Measurements from ENCODE around the gene NBEAL2.
"Not testable (repeated sequence)": the region's sequence is repeated elsewhere in the genome, so short reads cannot be mapped to it uniquely, and the experiment has no call there.

Gene NBEAL2

DNA sequence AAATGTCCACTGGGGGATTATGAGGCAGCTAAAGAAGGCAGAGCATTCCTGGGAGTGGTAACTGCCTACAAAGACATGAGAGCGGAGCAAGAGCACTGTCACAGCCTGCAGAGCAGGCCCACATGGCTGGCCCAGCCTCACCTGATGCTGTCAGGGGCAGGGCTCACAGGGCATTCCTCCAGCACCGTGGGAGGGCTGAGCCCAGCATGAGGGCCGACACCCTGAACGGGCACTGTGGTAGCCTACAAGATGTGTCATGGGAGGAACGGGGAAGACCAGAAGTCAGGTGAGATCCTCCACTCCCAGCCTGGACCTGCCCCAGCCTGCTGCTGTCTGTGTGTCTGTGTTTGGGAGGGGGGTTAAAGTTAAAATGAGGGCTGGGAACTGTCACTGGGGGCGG, 33.0 kb upstream of the NBEAL2 start:
- no peak for DNase-seq

DNA sequence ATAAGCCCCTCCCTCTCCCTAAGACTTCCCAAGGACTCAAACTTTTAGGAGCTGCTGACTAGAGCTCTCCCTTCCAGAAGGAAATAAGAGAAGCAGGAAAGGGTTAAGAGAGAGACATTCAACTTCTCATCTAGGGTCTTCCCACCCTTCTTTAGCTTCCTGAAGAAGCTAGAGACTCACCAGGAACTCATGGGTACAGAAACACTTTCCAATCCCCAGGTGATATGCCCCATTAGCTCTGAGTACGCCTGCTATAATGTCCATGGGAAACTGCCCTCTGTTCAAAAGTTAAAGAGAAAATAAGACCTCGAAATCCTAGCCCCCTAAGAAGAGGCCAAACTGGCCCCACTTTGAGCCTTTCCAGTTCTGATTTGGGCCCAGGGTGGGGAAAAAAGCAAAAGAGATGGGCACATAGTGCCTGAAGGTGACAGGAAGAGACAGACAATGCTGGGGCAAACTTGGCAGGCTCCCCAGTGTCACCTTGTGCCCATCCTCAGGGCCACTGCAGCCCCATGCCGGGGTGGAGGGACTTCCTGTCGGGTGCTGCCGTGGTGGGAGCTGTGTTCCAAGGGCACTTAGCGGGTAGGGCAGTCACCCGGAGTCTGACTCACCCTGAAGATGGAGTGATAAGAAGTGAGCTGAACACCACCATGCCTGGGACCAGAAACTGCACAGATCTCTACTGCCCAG, 32.5 kb upstream of the NBEAL2 start:
- no peak for DNase-seq

DNA sequence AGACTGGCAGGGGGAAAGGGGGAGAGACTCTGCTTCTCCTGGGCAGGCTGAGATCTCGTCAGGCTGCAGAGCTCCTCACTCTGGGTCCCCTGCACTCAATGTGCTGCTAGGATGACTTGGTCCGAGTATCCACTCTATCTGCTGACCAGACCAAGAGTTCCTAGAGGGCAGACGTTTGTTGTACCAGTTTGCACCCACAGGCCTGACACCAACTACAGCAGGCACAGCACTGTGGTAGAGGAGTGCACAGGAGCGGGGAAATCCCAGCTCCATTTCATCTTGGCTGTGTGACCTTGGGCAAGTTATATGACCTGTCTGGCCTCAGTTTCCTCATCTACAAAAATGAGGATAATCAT, 31.9 kb upstream of the NBEAL2 start:
- no peak for DNase-seq

DNA sequence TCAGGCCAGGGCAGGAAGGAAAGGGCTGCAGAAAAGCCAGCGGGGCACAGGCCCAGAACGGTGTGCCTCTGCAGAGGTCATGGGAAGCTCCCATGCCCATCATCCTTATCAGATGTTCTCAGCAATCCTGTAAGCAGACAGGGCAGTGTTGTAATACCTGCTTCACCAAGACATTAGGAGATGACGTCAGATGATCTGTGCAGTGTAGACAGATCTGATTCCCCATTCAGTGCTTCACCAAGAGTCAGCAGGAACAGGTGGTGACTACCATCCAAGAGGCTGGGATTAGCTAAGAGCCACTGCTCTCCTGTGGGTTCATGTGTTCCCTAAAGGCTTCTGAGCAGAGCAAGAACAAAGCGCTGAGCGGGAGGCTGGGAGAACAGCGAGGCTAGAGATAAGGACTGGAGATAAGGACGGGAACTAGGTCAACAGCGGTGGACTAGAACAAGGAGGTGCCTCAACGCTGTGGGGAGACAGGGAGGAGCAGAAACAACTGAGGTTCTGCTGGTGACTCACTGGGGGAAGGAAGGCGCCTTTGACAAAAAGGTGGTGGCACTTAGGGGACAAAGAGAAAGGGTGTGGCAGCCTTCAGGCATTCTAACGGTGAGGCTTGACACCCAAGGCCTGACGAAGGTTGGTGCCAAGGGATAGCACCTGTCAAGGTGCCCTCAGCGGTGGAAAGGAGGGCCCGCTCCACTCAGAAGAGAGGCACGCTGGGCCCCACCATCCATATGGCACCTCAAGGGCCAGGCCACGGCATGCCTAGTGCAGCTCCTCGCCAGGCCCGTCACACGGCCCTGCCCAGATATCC, 31.3 kb upstream of the NBEAL2 start:
- peak; percentile 43 to 85 for DNase-seq

DNA sequence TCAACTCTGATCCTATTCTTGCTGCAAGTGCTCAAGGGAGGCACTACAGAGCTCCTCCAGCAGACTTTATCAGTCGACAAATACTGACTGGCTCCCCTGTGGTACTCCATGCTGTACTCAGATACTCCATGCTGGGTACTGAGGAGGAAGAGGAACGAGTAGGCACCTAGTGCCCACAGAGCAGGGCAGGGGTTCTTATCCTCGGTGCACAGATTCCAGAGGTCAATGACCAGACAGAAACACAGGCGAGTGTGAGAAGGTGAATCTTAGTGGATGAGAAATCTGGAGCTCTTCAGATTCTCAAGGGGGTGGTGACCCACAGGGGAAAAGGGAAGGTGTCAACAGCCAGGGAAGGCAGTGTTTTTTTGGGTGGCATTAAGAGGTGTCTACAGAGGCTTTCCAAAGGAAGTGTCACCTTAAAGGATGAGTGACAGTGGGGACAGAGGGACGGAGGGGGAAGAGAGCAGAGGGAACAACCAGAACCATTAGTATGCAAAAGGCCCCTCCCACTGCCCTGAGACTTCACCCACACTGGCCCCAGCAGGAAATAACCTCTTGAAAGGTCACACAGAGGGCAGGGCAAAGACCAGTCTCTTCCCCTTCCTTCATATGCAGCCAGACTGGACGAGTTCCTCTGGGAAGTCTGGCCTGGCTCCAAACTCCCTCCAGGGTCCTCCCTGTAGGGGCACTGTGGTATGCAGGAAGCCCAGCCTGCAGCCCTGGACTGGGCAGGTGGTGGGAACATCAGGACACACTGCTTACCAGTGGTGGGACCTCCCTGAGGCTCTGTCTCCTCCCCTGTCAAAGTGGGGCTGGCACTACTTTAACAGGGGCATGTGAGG, 30.4 kb upstream of the NBEAL2 start:
- DNase-seq, result peak in 1 of 2 experiments; percentile 5

DNA sequence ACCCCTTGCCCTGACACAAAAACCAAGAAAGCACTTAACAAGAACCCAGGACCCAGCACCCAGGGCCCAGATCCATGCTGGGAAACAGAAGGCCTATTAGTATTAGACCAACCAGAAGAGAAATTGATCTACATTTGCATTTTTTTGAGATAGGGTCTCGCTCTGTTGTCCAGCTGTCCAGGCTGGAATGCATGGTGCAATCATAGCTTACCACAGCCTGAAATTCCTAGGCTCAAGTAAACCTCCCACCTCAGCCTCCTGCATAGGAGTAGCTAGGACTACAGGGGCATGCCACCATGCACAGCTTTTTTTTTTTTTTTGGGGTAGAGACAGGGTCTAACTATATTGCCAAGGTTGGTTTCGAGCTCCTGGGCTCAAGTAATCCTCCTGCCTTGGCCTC, 29.3 kb upstream of the NBEAL2 start:
- DNase-seq, result no peak

DNA sequence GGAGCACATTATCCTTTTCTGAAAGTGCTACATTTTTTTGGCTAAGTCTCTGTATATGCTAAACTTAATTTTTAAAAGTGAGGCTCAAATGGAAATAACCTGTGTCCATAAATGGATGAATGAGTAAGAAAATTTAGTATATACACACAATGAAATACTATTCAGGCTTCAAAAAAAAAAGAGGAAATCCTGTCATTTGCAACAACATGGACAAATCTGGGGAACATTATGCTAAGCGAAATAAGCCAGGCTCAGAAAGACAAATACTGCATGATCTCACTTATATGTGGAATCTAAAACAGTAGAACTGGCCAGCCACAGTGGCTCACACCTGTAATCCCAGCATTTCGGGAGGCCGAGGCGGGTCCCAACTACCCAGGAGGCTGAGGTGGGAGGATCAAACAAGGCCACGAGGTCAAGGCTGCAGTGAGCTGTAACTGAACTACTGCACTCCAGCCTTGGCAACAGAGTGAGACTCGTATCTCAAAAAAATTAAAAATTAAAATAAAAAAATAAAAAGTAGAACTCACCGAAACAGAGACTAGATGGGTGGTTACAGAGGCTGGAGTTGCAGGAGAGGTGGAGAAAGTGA, 28.7 kb upstream of the NBEAL2 start:
- no peak for DNase-seq

DNA sequence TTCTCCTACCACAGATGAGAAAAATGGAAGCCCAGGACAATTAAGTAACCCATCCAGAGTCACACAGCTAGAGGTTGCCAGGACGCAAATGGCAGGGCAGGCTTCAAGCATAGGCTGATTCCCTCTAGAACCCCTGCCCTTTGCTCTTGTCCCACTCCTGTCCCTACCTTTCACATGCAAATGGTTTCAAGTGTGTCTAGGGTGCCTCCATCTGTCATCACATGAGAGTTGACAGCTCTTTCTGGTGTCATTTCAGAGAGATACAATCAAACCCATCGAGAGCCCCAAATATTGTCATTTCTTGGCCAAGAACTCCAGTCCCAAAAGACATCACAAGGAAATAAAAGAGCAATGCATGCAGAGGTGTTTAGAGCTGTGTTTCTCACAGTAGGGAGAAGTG, 26.7 kb upstream of the NBEAL2 start:
- DNase-seq, result no peak

DNA sequence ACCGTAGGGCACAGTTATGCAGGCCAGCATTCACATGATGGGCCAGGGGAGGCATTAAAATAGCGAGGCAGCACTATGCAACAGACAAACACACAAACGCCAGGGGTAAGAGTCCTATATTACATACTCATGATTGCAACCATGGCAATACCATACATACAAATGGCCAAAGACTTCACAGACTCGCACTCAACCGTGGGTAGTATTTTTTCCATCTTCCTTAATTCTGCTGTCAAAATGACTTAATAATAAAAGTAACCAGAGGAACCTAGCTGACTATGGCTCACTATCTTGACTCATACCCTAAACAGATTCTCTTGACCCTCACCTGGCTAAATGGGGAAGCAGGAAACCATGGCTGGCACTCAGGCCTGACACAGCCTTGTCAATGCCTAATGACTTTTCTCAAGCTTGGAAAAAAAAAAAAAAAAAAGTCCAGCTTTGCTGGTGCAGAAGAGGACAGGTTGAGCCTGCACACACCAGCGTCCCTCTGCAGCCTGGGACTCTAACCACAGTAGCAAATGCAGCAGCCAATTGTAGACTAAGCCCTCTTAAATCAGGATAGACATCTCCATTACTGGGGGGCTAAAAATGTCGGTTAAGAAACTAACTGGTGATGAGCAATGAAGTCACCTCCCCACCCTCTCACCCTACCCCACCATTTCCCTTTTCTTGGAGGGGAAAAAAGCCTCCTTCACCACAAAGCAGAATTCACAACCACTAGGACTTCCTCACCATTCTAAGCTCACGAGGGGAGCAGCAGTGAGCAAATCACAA, 26.0 kb upstream of the NBEAL2 start:
- DNase-seq, result no peak

DNA sequence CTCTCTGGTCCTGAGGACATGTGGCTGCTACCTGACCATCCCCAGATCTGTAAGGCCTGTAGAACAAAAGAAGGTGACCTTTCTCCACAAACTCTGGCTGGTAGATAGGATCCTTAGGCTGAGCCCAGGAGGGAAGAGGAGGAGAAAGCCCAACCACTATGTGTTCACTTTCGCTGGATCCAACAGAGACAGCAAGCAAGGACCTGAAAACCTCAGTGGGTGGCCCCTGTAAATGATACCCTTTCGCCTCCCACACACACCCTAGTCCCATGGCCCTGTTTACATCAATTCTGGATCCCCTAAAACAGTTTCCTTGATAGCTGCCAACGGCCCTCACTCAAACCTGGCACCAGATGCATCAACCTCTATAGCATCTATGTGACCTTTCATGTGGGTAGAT, 25.3 kb upstream of the NBEAL2 start:
- no peak for DNase-seq

DNA sequence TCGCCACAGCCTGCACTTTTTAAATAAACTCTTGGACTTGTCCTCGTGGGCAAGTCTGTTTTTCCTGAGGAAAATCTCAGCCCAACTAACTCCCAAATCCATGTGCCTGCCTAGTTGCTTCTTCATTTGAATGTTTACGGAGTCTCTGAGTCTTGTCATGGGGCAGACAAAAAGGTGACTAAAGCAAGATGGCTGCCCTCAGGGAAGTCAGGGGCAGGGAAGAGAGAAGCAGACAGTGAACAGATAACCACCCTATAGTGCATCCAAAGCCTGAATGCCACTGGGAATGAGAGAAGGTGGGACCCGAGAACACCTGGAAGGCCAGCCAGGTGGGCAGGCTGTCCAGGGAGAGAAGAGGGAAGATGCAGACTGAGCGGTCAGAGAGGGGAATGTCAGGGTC, 24.3 kb upstream of the NBEAL2 start:
- DNase-seq, result no peak

DNA sequence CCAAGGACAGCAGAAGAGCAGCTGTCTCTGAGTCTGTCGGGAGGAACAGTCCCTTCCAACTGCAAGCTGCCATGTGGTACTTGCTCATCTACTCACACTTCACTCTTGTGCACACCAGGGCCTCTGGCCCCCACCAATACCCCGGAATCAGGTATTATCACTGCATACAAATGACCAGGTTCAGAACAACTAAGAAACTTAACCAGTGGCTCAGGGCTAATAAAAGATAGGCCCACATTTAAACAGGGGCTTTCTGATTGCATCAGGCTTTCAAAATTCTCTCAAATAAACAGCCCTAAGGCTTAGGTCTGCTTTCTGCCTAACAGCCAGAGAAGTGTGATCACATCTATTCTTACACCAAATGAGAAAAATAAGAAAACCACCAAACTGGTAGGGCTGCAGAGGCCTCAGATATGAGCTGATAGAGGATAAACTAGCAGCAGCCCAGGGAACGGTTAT, 23.6 kb upstream of the NBEAL2 start:
- DNase-seq, result no peak

DNA sequence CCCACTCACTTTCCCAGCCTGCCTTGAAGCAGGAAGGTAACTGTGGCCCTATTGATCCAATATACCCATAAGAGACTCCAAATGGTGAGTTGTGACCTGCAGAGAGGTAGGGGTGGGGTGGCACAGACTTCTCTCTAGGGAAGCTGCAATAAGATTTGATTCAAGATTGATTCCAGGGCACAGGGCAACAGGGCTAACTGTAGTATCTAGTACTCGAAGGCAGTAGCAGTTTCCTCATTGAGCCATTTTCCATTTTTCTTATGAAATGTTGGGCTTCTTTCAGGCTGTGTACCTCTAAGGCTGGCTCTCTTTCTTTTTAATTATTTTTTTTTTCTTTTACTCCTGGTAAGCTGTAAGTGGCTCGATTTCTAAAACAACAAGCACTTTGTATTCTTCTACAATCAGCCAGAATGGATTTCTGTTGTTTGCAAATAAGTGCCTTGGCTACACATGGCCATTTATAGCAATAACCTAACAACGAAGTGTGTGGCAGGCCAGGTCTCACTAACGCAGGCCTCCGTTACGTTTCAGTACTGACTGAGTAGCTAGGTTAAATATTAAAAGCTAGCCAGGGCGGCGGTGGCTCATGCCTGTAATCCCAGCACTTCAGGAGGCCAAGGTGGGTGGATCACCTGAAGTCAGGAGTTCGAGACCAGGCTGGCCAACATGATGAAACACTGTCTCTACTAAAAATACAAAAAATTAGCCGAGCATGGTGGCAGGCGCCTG, 22.2 kb upstream of the NBEAL2 start:
- DNase-seq, result no peak

DNA sequence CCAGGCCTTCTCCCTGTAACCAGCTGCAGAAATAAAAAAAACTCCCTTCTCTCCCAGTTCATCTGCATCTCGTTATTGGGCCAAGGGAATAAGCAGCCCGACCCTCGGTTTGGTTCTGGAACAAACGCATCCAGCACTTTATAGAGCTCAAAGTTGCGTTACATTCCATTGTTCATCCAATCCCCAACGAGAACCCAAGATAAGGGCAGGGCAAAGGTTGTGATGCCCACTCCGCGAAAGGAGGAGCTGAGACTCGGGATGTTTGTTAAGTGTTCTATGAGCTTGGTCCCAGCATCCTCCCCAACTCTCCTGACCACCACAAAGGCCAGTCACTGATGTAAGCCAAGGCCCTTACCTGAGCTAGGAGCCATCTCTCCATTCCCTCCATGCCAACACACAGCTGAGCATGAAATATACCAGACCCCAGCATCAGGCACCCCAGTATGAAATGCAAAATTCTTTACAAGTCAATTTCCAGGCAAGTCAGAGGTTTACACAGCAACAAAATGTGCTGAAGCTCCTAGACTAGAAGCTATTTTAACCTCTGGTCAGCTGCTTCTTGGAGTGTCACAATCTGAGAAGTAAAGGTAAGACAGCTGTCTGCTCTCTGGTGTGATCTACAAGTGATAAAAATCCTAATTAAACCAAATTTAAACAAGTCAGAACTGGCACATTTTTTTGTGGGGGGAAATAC, 20.9 kb upstream of the NBEAL2 start:
- DNase-seq, result no peak

DNA sequence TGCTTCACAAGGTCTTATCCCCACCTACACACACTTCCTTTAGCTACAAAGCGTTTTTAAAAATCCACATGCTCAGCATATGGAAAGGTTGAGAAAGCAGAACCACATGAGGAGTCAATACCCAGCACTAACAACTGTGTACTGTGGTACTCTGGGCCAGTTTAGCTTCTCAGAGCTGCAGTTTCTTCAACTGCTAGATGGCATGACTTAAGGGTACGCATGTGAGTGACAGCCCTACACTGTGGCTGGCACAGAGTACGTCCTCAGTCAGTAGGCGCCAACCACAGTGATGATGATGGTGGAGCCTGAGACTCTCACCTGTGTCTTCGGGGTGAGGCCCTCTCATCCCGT, 20.3 kb upstream of the NBEAL2 start:
- DNase-seq, result no peak

DNA sequence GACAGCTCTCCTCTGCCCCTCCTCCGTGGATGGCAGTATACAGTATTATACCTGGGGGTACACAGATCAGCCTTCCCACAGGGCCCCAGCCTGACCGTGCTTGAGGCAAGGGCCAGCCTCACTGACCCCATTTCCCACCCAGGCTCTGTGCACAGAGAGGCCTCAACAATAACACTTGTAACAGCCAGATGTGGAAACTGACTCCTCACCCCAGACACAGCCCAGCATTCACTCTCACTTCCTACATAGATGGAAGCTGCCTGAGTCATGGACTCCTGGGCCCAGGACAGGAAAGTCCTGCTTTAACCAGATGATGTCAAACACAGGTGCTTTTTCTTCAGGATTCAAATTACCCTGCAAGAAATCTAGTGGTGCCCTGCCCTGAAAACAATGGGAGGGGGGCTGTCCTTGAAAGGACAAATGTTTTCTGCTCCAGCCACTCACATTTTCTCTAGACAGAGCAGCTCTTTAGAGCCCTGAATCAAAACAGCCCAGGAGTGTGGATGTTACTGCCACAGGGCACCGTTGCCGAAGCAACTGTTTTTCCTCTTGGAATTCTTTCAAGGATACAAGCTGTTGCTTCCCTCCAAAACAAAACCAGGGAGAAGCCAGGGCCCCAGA, 19.3 kb upstream of the NBEAL2 start:
- DNase-seq, result no peak

DNA sequence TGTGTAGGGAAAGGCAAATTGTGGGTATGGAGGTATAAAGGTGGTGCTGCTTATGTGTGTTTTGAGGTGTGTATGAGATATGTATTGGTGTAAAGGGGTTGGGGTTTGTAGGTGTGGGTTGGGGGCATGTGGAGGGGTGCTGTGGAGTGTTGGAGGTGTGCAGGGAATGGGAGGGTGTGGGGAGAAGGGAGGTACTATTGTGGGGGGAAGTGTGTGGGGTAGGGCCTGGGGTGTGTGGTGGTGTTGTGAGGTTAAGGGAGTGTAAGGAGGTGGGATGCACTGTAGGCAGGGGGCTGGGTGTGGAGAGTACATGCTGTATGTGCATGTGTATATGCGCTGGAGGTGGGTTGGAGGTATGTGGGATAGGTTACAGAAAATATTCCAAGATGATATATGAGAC, 18.6 kb upstream of the NBEAL2 start:
- DNase-seq, result no peak

DNA sequence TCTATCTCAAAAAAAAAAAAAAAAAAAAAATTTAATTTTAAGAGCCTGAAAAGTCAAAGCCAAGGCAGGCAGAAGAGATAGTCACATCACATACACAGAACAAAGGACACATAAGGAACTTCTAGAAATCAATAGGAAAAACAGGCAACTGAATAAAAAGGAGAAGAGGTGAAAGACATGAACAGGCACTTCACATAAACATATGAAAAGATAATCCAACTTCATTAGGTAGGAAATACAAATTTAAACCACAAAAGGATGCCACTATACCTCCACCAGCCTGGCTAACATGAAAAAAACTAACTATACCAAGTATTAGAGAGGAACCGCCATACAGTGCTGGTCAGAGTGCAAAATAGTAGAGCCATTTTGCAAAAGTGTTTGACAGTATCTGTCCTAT, 17.0 kb upstream of the NBEAL2 start:
- DNase-seq, result no peak

DNA sequence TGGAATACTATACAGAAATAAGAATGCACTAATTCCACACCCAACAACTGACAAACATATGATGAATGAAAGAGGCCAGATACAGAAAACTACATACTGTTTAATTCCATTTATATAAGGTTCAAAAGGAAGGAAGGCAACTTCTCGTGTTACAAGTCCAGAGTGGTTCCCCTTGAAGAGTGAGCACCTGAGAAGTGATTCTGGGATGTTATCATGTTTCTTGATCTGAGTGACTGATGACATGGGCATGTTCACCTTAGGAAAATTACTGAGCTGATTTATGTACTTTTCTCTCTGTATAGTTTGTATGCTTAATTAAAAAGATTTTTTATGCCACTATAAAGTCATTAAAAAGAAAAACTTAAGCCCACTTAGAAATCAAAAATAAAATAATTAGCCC, 16.5 kb upstream of the NBEAL2 start:
- DNase-seq, result no peak

DNA sequence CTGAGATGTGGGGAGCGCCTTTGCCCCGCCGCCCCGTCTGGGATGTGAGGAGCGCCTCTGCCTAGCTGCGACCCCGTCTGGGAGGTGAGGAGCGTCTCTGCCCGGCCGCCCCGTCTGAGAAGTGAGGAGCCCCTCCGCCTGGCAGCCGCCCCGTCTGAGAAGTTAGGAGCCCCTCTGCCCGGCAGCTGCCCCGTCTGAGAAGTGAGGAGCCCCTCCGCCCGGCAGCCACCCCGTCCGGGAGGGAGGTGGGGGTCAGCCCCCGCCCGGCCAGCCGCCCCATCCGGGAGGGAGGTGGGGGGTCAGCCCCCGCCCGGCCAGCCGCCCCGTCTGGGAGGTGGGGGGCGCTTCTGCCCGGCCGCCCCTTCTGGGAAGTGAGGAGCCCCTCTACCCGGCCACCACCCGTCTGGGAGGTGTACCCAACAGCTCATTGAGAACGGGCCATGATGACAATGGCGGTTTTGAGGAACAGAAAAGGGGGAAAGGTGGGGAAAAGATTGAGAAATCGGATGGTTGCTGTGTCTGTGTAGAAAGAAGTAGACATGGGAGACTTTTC, 15.4 kb upstream of the NBEAL2 start:
- DNase-seq, result not testable (repeated sequence)

All from NCI-H524 (cell line).